Cardiac fibroblast (primary cell): ENCODE measurements around the gene NKPD1.
A peak's percentile ranks its signal among the peaks of the same experiment; 100 is the strongest.

Experiments used
- DNase-seq, 2 donors: peaks; one replicate each; pipeline versions ENCODE4 v3.0.0 to v3.0.0-alpha.2; 2010; ENCODE audit warnings: low read depth in 2 of 2
- H3K4me3 ChIP-seq, 2 donors: replicated peaks in 1 of 2; 1 replicate in 1 of 2; 2 replicates in 1 of 2; pipeline ENCODE4 v1.5.1; 2011; ENCODE audit warnings: low read depth in 2 of 2, low read length in 2 of 2, mild to moderate bottlenecking in 2 of 2, moderate library complexity in 1 of 2
- CTCF ChIP-seq: IDR thresholded peaks from one replicate; pipeline ENCODE4 v1.5.1; 2011; ENCODE audit warnings: low read depth, mild to moderate bottlenecking, low read length, inconsistent platforms

The NKPD1 gene

GRCh38 chr19:45161738-45162607 is 1.2 kb upstream of the NKPD1 start:
- TF ChIP-seq CTCF, result peak; percentile 76
- no peak overlapping the region for H3K4me3 ChIP-seq
- peak; percentile 32 to 56 for DNase-seq

GRCh38 chr19:45159971-45160324 is 834 bp downstream of the NKPD1 start:
- DNase-seq, result no peak
- TF ChIP-seq CTCF, result no peak
- no peak overlapping the region for H3K4me3 ChIP-seq

- H3K4me3 ChIP-seq, result no peak overlapping the region
- TF ChIP-seq CTCF, result no peak
- DNase-seq, result no peak
Measured at GRCh38 chr19:45159210-45159970, 1.4 kb downstream of the NKPD1 start.

GRCh38 chr19:45158503-45159209 is 2.1 kb downstream of the NKPD1 start:
- H3K4me3 ChIP-seq, result no peak overlapping the region
- DNase-seq, result no peak

GRCh38 chr19:45156751-45157150 is 4.0 kb downstream of the NKPD1 start:
- no peak for DNase-seq
- no peak overlapping the region for H3K4me3 ChIP-seq
- no peak for TF ChIP-seq CTCF

More at GRCh38 chr19:45158503-45159209, 2.1 kb downstream of the NKPD1 start:
- no peak for TF ChIP-seq CTCF

- DNase-seq, result no peak
- H3K4me3 ChIP-seq, result no peak overlapping the region
- TF ChIP-seq CTCF, result no peak
Measured at GRCh38 chr19:45156011-45156630, 4.7 kb downstream of the NKPD1 start.
